NCI-H2081 (cell line): ENCODE measurements around the gene RGS6.

ENCODE experiments used
- DNase-seq, 2 experiments: peaks; one replicate each; lab custom pipeline; 2025; lab: John Stamatoyannopoulos, UW

The RGS6 gene

DNA sequence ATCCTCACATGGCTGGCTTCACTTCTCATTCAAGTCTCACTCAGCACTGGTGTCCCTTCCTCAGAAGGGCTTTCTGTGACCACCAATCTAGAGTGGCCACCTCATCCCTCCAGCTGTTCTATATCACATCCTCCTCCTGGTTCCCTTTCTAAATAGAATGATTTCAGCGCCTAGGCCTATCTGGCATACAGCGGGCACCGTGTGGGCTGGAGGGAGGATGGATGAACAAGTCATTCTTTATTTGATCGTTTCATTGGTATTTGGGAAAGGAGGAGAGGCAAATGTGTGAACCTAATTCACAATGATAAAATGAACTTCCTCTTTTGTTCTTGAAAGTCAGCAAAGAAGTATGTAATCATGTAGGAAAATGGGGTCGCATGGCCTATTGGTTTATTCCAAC lies 567.5 kb downstream of the RGS6 start:
- no peak for DNase-seq

DNA sequence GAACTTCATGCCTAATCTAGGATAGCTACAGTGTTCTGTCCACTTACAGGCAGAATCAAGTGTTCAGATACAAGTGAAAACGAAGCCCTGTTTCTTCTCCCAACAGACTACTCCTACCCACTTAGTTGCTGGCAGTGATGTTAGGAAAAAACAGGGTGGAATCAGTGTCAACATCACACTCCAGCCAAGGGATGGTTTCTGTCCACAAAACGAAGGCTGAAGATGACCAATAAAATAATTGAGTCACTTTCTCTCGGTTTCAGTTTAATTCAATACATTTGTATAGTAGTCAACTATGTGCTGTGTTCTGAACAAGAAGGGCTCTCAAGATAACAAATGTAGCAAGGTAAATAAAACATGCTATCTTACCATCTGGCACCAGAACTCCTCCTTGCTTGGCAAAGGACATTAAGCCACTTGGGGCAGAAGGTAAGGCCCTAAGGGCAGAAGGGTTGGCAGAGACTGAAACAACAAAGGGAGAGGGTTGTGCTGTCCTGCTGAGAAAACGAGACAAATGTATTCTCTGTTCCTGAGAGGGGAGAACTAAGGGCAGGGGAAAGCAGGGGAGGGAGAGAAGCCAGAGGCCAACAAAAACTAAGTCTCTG lies 568.1 kb downstream of the RGS6 start:
- DNase-seq, result no peak

DNA sequence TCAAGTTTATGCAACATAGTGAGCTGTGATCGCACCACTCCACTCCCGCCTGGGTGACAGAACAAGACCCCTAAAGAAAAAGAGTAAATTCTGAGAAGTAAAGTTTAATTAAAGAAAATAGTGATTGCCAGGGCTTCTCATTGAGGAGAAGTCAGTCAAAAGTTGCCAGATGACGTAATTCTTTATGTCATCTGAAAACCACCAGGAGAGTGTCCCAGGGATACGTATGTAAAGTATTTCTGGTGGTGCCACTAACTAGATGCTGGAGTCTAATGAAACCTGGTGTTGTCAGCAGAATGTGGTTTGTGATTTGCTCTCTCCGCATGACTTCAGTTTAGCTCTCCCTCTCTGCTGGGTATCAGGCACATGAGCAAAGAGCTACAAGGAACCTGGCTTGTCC lies 569.2 kb downstream of the RGS6 start:
- DNase-seq, result no peak

DNA sequence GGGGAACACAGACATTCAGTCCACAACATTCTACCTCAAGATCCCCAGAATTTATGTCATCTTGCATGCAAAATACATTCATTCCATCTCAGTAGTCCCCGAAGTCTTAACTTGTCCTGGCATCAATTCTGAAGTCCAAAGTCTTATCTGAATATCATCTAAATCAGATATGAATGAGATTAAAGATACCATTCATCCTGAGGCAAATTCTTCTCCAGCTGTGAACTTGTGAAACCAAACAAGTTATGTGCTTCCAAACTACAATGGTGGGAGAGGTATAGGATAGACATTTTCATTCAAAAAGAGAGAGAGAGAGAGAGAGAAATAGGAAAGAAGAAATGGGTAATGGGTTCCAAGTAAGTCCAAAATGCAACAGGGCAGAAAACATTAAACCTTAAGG lies 571.0 kb downstream of the RGS6 start:
- no peak for DNase-seq

DNA sequence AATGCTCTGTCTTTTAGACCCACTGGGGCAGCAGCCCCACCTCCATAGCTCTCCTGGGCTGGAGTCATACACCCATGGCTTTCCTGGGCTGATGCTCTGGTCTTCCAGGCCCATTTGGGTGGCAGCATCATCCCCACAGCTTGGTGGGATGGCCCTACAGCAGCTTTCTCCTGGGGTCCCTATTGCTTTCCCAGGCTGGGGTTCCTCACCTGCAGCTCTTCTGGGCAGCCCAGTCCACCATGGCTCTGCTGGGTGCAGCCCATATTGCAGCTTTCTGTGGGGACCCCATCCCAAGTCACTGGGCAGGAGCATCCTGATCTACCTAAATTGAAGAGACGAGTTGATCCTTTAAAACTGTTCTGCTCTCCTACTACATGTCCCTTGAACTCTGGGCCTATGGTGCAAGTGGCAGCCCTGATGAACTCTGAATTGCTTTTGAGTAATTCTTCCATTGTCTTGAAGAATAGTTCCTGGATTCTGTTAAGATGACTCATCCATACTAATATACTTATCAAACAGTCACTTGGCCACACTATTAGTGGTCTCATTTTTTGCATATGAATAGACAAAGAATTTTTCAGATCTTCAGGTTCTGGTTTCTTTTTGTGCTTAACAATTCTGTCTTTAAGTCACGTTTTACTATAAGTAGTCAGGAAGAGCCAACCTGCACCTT lies 571.6 kb downstream of the RGS6 start:
- no peak for DNase-seq

DNA sequence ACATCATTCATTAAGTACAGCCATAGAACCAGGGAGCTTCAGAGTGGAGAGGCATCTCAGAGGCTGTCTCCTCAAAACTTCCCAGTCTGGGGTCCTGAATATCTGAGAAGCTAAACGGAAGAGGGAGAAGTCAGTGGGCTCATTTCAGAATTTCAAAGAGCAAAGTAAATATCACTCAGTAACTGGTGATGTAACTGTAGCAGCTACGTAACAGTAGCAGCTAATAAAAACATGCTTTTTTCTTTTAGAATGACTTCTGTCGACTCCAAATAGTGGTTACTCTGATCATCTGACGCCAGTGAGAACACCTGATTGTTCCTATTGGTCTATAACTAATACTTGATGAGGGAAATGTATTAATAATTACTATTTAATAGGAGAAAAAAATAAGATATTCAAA lies 578.3 kb downstream of the RGS6 start:
- DNase-seq, result no peak

DNA sequence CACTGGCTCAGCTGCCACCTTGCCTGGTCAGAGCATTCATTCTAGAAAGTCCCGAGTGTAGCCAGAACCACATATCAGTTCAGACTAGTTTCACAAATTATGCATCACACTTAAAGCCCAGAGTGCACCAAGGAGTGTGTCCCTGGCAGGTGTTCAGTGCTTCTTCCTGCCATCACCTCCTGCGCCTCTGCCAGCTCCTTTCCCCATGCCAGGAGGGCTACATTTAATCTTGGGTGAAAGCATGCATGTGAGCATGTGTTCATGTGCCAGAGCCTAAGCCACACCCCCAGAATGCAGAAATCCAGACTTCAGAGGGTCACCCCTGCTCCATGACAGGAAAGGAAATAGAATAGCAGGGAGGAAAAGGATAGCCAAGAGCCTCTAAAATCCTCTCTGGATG lies 580.1 kb downstream of the RGS6 start:
- no peak for DNase-seq

DNA sequence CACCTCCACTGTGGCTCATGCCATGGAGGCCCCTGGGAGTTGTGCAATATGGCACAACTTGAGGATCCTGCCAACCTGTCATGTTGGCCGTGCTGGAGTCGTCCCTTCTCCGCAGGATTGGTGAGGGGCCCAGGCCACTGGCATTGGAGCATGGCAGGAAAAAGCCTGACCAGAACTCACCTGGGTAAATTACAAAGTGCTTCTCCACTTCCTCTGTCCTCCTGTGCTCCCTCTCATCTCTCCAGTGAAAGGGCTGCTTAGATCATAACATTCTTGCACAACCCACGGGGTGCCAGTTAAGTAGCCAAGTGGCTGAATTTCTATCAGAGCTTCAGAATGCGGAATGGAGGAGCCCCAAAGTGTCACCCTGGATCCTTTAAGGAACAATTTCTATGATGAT lies 580.7 kb downstream of the RGS6 start:
- no peak for DNase-seq

DNA sequence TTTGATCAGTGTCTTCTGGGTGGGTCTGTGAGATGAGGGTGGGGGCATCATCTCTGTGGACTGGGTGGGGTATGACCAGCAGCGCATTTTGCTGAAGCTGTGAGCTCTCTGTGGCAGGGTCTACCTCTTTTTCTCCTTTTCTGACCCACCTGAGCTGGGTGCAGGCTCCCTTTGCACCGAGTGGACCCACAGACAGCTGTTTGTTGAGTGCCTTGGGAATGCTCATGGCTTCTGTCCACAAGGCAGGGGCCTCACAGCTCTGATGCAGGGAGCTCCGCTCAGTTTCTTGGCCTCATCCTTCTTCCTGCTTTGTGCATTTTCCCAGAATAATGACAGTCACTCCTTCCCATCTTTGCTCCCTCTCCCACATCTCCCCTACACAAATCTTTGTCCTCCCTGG lies 581.1 kb downstream of the RGS6 start:
- DNase-seq, result no peak

DNA sequence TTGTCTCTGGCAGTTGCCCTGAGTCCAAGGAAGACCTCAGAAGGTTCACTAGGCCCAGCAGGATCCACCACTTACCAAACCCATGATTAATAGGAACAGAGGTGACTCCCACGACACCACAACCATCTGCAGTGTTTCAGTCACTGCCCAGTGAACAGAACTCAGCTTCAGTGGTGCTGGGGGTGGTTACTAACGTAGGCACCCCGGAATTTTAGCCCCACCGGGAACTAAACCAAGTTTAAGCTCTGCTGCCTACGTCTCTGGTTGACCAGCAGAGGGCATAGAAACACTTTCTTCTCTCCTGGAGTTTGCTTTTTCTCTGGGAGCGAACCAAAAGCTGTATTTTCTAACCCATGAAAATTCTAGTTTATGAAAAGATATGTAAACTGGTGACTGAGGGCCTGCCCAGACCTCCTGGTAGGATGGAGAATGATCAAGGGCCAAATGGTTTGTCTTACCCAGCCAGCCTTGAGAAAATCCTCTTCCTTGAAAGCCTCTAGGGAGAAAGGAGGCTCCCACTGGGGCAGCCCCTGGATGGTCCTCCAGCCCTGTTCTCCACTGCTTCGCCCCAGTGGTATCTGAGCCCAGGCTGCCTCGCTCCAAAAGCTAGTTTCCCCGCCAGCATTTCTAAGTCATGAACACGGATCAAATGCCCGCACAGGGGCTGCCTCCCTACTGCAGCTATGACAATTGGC lies 581.9 kb downstream of the RGS6 start:
- no peak for DNase-seq

DNA sequence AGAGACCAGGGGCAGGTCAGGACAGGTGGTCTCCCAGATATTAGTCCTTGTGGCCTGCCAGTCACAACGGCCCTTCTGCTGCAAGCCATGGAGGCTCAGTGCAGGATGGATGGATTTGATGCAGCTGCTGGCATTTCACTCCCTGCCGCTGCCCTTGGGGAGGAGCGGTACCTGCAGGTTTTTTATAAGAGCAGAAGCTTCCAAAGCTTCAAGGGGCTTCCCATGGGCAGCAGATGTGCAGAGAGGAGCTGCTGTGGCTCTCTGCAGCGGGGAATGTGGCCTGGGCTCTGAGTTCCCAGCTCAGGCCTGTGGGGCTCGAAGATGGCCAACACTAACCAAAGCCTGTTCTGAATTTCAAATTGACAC lies 582.4 kb downstream of the RGS6 start:
- no peak for DNase-seq

DNA sequence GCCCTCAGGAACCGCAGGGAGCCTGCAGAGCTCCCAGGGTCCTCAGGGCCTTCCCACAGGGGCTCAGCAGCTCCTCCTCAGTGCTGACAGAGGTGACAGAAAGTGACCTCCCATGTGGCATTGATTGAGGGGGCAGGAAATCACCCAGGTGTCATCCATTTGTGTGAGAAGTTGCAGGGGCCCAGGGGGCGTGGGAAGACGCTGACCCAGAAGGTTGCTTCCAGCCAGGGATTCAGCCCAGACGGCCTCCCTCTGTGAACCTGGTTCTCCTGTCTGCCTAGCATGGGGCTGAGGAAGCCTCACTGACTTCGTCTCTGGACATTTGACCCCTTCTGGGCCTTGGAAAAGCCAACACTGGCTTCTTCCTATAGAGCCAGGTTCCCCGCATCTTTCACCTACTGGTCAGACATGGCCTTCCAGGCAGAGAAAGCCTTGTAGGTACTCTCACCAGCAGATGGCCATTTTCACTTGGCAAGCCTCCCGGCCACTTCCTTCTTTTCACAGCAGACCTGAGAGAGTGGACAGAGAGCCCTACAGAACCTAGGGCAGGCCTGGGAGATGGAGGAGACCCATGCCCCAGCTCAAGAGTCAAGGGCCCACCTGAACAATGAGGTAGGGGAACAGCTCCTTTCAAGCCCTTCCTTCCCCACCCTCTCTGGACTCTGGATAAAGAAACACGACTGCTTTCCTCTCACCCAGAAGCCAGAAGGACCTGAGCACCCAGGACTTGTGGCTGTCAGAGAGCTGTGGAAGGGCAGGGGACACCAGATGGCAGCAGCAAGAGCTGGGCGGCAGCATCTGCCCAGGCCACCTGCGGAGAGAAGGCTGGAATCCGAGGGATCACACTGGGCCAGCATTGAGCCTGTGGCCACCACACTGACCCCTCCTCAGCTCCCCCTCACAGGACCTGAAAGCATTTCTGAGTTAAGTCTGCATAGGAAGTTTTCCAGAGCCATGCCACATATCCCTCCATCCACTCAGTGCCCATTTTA lies 583.8 kb downstream of the RGS6 start:
- no peak for DNase-seq

DNA sequence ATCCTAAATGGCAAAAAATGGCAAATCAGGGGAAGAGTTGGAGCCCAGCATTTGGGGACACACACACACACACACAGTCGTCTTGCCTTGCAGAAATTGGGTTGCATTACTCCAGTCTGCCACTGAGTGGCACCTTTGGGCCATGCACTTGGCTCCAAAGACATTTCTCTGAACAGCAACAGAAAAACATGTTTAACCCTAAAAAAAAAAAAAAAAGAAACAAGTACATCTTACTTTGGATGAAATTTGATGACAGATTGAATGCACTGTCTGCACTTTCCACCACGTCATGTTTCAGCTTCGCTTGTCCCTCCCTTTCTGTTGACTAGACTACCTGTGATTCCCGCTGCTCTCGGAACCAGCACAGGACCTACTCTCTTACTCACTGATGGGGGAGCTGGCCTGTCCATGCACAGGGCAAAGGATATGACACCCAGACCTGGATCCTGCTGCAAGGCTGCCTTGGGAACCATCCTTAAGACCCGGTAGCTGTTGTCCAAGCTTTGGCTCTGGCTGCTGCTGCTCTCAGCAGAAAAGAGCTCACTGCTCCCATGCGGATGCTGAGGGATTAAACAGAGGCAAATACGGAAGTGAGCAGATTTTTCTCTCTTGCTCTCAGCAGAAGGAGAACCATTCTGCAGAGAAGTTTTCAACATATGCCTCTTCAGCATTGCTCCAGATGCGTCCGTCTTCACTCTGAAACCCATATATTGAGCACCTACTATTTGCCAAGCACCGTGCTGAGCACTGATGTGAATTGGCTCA lies 584.9 kb downstream of the RGS6 start:
- peak; percentile 5 to 33 for DNase-seq

DNA sequence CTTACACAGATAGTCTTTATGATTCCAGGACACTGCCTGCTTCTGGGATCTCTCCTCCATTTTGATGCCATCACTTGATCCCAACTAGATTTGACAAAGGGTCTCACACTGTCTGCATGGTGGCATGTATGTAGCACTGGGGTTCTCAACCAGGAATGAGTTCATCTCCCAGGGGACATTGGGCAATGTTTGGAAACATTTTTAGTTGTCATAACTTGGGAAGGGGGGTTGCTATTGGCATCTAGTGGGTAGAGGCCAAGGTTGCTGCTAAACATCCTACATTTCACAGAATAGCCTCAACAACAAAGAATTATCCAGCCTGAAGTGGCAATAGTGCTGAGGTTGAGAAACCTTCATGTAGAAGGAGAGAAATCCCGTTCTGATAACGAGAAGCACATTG lies 585.5 kb downstream of the RGS6 start:
- DNase-seq, result no peak

DNA sequence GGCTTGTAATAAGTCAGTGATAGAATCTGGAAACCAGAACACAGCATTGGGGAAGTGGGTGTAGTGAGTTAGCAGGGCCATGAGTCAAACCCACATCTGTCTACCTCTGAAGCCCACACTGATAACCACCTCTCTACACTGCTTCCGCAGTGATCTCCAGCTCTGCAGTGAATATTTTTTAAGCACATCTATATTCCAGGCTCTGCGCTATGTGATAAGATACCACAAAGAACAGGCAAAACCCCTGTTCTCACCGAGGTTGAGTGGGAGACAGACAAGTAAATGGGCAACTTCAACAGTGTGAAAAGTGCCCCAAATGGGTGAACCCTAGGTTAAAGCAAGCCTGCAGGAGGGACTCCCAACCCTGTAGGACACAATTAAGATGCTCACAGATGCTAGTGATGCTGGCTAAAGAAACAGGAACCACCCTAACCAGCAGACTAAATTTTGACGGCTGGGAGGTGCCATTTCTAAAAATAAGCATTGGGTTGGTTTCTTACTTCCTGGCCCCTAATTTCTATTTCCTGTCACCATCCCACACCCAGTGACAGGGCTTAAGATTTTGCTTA lies 586.7 kb downstream of the RGS6 start:
- DNase-seq, result no peak

DNA sequence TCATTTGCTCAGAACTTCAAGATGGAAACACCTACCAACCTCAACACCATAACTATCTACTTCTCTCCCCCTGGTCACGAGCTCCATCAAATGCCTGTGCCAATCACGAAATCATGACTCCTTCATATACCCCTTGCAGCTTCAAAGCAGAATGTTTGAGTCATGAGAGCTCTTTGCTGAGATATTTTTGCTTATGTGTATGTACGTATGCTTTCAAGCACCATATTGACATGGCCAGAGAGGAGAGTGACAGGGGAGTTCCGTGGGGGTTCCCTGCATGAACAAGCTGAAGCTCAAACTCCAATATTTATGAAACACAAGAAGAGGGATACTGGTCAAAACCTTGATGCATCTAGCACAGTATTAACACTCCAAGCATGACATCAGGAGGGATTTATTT lies 587.3 kb downstream of the RGS6 start:
- no peak for DNase-seq

DNA sequence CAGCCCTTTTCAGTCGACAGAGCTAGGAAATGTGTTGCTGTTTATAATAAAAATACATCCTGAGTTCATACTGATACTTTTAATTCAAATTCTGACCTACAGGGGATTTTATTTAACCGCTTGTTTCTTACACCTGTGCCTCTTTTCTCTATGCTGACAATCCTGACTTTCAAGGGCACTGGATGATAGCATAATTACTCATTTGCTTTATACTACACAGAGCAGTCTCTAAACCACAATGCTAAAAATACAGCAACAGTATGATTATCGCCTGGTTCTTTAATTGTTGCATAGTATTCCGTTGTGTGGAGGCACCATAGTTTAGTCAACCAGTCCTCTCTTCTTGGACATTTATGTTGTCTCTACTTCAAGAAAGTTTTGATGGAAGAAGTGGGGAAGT lies 588.8 kb downstream of the RGS6 start:
- DNase-seq, result no peak

DNA sequence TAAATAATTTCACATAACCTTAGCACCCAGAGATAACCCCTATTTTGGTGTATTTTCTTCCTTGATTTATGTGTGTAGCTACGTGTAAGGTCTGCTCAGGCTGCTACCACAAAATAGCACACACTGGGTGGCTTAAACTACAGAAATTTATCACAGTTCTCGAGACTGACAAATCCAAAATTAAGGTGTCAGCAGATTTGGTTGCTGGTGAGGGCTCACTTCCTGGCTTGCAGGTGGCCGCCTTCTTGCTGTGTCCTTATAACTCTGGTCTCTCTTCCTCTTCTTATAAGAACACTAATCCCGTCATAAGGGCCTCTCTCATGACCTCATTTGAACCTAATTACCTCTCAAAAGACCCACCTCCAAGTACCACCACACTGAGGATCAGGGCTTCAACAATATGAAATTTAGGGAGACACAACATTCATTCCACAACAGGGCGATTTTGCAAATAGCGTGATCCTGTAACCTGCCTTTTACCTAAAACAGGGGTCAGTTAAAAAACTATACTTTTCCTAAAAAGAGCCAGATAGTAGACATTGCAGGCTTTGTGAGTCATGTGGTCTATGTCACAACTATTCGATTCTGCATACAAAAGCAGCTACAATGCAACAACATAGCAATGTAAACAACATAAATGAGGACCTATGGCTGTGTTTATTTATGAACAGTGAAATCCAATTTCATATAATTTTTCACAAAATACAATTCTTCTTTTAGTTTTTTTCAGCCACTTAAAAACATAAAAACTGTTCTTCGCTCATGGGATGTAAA lies 589.9 kb downstream of the RGS6 start:
- no peak for DNase-seq

DNA sequence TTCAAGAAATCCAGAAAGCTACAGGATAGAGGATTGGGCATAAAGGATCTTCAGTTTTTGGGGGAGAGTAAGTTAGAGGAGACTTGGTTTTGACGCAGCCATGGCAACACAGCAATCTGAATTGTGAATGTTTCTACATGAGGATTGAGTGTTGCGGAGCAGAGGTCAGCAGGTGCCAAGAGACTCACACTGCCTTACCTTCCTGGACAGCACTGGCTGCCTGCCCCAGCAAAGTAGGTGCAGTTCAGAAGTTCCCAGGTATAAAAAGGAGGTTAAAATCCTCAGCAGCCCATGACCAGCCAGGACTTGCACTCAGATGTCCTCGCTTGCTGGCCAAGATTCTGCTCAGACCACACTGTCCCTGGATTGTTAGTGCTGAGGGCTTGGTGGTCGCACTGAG lies 590.6 kb downstream of the RGS6 start:
- DNase-seq, result no peak

DNA sequence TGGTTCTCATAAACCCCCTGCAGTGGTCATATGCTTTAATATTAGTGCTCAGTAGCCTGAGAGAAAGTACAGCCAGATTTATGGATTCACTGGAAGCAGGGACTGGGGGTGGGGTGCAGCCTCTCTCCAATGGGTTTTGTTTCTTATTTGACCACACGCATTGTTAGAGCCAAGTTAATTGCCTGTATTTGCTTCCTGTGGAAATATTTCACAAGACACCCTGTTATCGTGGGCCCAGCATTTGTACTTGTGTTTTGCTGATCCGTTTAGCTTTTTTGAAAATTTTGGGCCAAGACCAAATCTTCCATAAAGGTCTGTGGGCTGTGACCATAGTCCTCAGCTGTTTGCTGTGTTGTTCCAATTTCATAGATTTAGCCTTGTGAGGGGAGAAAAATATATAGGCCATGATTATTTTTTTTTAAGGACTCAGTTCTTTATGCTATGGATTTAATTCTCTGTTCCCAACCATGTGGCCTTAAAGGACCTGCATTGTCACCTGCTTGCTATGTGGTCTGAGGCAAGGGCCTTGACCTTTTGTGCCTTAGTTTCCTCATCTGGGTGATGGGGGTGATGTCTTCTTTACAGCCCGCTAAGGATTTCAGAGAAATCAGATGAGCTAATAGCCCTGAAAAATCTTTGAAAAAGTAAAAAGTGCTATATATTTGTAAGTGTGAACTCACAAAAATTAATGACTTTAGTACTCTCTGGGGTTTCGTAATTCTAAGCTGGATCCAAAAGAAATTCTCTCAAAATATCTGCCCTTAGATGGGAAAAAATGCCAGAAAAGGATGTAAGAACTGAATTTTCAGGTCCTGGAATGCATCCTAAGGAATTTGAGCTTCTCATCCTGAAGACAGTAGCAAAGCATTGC lies 591.4 kb downstream of the RGS6 start:
- DNase-seq, result no peak
